ENCODE results near the gene ZNF771. TPM values are rescaled to one million over a fixed set of nuclear protein-coding genes. Genes with fewer than 3 reads are reported as not detected.

Gene ZNF771
- total RNA-seq, 3 donors from 2014 or later, result 21.1 to 29.2 (median 22.2) TPM

DNA sequence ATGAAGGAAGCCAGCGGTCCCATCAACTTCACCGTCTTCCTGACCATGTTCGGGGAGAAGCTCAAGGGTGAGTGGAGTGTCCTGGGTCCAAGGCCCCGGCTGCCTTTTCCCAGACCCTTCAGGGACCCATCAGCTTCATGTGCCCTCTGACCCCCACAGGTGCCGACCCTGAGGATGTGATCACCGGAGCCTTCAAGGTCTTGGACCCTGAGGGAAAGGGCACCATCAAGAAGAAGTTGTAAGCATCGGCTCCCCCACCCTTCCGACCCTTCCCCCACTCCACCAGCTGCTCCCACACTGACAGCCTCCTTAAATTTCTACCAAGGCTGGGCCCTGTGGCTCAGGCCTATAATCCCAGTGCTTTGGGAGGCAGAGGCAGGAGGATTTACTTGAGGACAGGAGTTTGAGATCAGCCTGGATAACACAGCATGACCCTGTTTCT, 30.9 kb upstream of the ZNF771 start:
- Histone ChIP-seq H3K4me3 (no peak overlapping the region), H3K36me3 (no peaks in the 10 kb centered on the region), H3K9me3 (no peaks in the 10 kb centered on the region), H3K27ac (peak overlapping the region; percentile 99), H3K27me3 (no peaks in the 10 kb centered on the region), H3K4me1 (peaks cover 0 to 3% of the 10 kb centered on the region in 2 donors)
- intact Hi-C loops (cut with DNase I; ENCODE audit: low total_unique reads), result no loop called here
- no peak for TF ChIP-seq POLR2AphosphoS5 (IDR thresholded peaks at IDR 0.05)
- TF ChIP-seq, protein P1, sequence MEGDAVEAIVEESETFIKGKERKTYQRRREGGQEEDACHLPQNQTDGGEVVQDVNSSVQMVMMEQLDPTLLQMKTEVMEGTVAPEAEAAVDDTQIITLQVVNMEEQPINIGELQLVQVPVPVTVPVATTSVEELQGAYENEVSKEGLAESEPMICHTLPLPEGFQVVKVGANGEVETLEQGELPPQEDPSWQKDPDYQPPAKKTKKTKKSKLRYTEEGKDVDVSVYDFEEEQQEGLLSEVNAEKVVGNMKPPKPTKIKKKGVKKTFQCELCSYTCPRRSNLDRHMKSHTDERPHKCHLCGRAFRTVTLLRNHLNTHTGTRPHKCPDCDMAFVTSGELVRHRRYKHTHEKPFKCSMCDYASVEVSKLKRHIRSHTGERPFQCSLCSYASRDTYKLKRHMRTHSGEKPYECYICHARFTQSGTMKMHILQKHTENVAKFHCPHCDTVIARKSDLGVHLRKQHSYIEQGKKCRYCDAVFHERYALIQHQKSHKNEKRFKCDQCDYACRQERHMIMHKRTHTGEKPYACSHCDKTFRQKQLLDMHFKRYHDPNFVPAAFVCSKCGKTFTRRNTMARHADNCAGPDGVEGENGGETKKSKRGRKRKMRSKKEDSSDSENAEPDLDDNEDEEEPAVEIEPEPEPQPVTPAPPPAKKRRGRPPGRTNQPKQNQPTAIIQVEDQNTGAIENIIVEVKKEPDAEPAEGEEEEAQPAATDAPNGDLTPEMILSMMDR (IDR thresholded peaks at IDR 0.05), result no peak
- no peak for TF ChIP-seq POLR2A (IDR thresholded peaks at IDR 0.05)
- no peak for DNase-seq (ENCODE audit: low spot score in 2 of 2)

DNA sequence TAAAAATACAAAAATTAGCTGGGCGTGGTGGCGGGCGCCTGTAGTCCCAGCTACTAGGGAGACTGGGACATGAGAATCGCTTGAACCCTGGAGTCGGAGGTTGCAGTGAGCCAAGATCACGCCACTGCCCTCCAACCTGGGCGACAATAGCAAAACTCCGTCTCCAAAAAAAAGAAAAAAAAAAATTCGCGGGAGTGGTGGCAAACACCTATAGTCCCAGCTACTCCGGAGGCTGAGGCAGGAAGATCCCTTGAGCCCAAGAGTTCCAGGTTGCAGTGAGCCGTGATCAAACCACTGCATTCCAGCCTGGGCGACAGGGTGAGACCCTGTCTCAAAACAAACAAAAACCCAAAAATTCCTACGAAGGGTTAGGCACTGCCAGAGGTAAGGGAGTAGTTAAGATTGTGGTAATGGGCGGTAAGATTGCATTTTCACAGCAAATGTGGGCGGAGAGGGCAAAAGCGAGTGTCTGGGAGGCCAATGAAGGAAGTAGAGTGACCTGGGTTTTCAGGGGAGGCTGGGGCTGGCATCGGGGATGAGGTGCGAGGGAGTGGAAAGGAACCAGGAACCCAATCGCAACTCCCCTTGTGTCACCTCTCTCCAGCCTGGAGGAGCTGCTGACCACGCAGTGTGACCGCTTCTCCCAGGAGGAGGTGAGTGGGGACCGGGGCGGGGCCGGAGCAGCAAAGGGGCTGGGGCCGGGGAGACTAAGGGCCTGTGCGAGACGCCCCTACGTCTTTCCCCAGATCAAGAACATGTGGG, 30.2 kb upstream of the ZNF771 start:
- H3K27me3 ChIP-seq, result no peaks in the 10 kb centered on the region
- TF ChIP-seq POLR2AphosphoS5 (IDR thresholded peaks at IDR 0.05) (no peak), POLR2A (IDR thresholded peaks at IDR 0.05) (no peak)
- TF ChIP-seq, protein P1 (IDR thresholded peaks at IDR 0.05), result no peak

DNA sequence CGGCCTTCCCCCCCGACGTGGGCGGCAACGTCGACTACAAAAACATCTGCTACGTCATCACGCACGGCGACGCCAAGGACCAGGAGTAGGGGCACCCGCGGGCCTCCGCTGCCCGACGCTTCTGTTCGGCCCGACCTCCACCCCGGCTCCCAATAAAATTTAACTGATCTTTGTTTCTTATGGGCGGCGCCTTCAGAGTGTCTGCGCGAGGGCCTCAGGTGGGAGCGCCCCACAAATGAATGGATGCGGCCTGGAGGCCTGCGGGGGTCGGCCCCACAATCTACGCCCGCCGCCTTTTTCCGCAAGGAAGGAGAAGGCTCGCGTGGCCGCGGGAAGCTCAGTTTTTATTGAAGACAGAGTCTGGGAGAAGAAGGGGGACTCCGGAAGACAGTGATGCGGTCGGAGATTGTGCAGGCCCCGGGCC, 29.6 kb upstream of the ZNF771 start:
- peak overlapping the region; percentile 99 for H3K27ac ChIP-seq
- peaks cover 0 to 3% of the 10 kb centered on the region in 2 donors for H3K4me1 ChIP-seq
- TF ChIP-seq, protein P1 (IDR thresholded peaks at IDR 0.05), result peak in 1 of 3 donors; percentile 24
- peak; percentile 66 for TF ChIP-seq POLR2A (IDR thresholded peaks at IDR 0.05)
- TF ChIP-seq POLR2AphosphoS5 (IDR thresholded peaks at IDR 0.05), result peak; percentile 84 to 92 (median 86)
- H3K9me3 ChIP-seq, result no peaks in the 10 kb centered on the region
- H3K27me3 ChIP-seq, result no peaks in the 10 kb centered on the region
- no peaks in the 10 kb centered on the region for H3K36me3 ChIP-seq
- intact Hi-C loops (cut with DNase I; ENCODE audit: low total_unique reads), result no loop called here
- peak; percentile 92 to 93 for DNase-seq (ENCODE audit: low spot score in 2 of 2)
- peak overlapping the region; percentile 51 to 94 (median 72) for H3K4me3 ChIP-seq

More for the DNA sequence above, 30.2 kb upstream of the ZNF771 start:
- H3K4me1 ChIP-seq, result peaks cover 0 to 3% of the 10 kb centered on the region in 2 donors
- no peak for DNase-seq (ENCODE audit: low spot score in 2 of 2)
- intact Hi-C loops (cut with DNase I; ENCODE audit: low total_unique reads), result no loop called here
- H3K36me3 ChIP-seq, result no peaks in the 10 kb centered on the region
- H3K9me3 ChIP-seq, result no peaks in the 10 kb centered on the region
- peak overlapping the region; percentile 51 to 94 (median 72) for H3K4me3 ChIP-seq
- peak overlapping the region; percentile 99 for H3K27ac ChIP-seq

DNA sequence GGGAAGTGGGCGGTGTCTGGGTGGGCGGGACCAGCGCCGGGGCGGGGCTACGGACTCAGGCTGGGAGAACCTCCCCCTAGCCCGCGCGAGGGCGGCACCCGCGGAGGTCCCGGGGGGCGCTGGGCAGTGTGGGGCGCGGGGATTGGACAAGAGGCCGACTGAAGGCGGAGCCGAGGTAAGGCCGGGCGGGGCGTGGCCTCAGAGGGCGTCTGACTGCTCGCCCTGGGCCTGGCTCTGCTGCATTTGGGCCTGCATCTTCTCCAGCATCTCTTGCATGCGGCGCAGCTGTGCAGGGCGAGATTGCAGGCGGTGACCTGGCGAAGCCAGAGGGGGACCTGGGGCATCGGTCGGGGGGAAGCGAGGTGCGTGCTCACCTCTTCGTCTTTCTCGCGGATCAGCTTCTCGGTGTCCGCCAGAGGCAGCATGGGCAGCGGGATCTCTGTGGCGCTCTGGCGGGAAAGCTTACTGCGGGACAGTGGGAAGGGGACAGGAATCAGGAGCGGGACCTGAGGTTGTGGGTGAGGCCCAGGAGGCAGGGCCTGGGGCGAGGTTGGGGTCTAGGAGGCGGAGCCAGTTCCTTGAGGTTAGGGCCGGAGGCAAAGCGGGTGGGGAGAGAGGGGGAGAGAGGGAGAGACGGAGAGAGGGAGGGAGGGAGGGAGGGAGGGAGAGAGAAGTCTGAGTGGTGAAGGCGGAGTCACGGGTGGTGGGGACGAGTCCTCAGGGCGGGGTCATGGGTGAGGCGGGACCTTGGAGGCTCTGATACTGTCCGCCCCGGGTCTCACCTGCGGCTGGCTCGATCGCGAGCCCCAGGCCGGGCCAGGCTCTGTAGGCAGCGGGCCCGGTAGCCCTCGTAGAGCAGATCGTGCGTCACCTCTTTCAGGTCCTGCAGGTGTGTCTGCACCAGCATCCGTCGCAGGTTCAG, 28.9 kb upstream of the ZNF771 start:
- Histone ChIP-seq H3K27ac (peak overlapping the region; percentile 99), H3K27me3 (no peaks in the 10 kb centered on the region), H3K4me1 (peaks cover 0 to 3% of the 10 kb centered on the region in 2 donors), H3K36me3 (no peaks in the 10 kb centered on the region), H3K9me3 (no peaks in the 10 kb centered on the region), H3K4me3 (peak overlapping the region; percentile 51 to 94 (median 72))
- peak; percentile 99 for DNase-seq (ENCODE audit: low spot score in 2 of 2)
- peak in 2 of 3 donors; percentile 40 to 44 for TF ChIP-seq POLR2AphosphoS5 (IDR thresholded peaks at IDR 0.05)
- no peak for TF ChIP-seq POLR2A (IDR thresholded peaks at IDR 0.05)
- TF ChIP-seq, protein P1 (IDR thresholded peaks at IDR 0.05), result peak in 2 of 3 donors; percentile 16 to 25
- intact Hi-C loops (cut with DNase I; ENCODE audit: low total_unique reads), result no loop called here
